HG02588 (cell line): Measurements from ENCODE around the gene NDC80.

Source experiments
- ATAC-seq: cut with Tn5 transposase; IDR thresholded peaks from one replicate; pipeline ENCODE4 v1.9.1; 2021; ENCODE audit warnings: mild to moderate bottlenecking, moderate library complexity; ENCODE audit not compliant: unreplicated experiment

The NDC80 gene

GRCh38 chr18:2555895-2556294 is 15.5 kb upstream of the NDC80 start:
- ATAC-seq, result no peak

GRCh38 chr18:2557536-2557935 is 13.8 kb upstream of the NDC80 start:
- no peak for ATAC-seq

GRCh38 chr18:2559249-2559648 is 12.1 kb upstream of the NDC80 start:
- ATAC-seq, result no peak

- no peak for ATAC-seq
Measured at GRCh38 chr18:2564373-2564772, 7.0 kb upstream of the NDC80 start.

- no peak for ATAC-seq
Measured at GRCh38 chr18:2568129-2568528, 3.2 kb upstream of the NDC80 start.

- ATAC-seq, result no peak
Measured at GRCh38 chr18:2568605-2569004, 2.8 kb upstream of the NDC80 start.

GRCh38 chr18:2569338-2570207 is 1.8 kb upstream of the NDC80 start:
- ATAC-seq, result no peak

GRCh38 chr18:2570772-2571199 is 571 bp upstream of the NDC80 start:
- ATAC-seq, result peak; percentile 40

- no peak for ATAC-seq
Measured at GRCh38 chr18:2572171-2572569, 813 bp downstream of the NDC80 start.

- ATAC-seq, result no peak
Measured at GRCh38 chr18:2572892-2573291, 1.5 kb downstream of the NDC80 start.

GRCh38 chr18:2573408-2573807 is 2.1 kb downstream of the NDC80 start:
- no peak for ATAC-seq

GRCh38 chr18:2587788-2588187 is 16.4 kb downstream of the NDC80 start:
- ATAC-seq, result no peak

- no peak for ATAC-seq
Measured at GRCh38 chr18:2588666-2589344, 17.4 kb downstream of the NDC80 start.

- no peak for ATAC-seq
Measured at GRCh38 chr18:2589345-2590068, 18.1 kb downstream of the NDC80 start.

- ATAC-seq, result no peak
Measured at GRCh38 chr18:2590303-2590702, 18.9 kb downstream of the NDC80 start.

- no peak for ATAC-seq
Measured at GRCh38 chr18:2597639-2598038, 26.3 kb downstream of the NDC80 start.

GRCh38 chr18:2602844-2603243 is 31.5 kb downstream of the NDC80 start:
- no peak for ATAC-seq

- ATAC-seq, result no peak
Measured at GRCh38 chr18:2606335-2606734, 35.0 kb downstream of the NDC80 start.

GRCh38 chr18:2609604-2610003 is 38.2 kb downstream of the NDC80 start:
- no peak for ATAC-seq

GRCh38 chr18:2610549-2610948 is 39.2 kb downstream of the NDC80 start:
- ATAC-seq, result no peak

GRCh38 chr18:2612996-2613395 is 41.6 kb downstream of the NDC80 start:
- no peak for ATAC-seq
